Nephron (organoid): ENCODE data around the gene PAPOLG.

Source experiments
- H3K27ac Mint-ChIP-seq, 3 experiments: 2 replicates each; pipeline ENCODE4 v1.8.0; 2020; ENCODE audit warnings: mixed read lengths in 3 of 3, mild to moderate bottlenecking in 2 of 3, moderate library complexity in 1 of 3
- H3K27me3 Mint-ChIP-seq: 2 replicates; pipeline ENCODE4 v1.8.0; 2021; ENCODE audit warnings: low read depth, mild to moderate bottlenecking, moderate library complexity, mixed read lengths
- H3K36me3 Mint-ChIP-seq: 2 replicates; pipeline ENCODE4 v1.8.0; 2020; ENCODE audit warnings: low read depth, mixed read lengths
- H3K4me1 Mint-ChIP-seq: 2 replicates; pipeline ENCODE4 v1.8.0; 2020; ENCODE audit warnings: mixed read lengths
- H3K4me3 Mint-ChIP-seq, 3 experiments: 2 replicates each; pipeline ENCODE4 v1.8.0; 2020; ENCODE audit warnings: mild to moderate bottlenecking in 3 of 3, mixed read lengths in 3 of 3, moderate library complexity in 2 of 3
- H3K9me3 Mint-ChIP-seq: 2 replicates; pipeline ENCODE4 v1.8.0; 2020; ENCODE audit warnings: mixed read lengths
- CTCF ChIP-seq, 3 experiments: fragments of 200-600 bp; sonication (generic); IDR thresholded peaks; one replicate each; pipeline ENCODE4 v1.5.0; 2021; ENCODE audit warnings: antibody characterized with exemption in 3 of 3; ENCODE audit not compliant: unreplicated experiment in 3 of 3

PAPOLG gene

GRCh38 chr2:60756097-60757087 is at the start of gene PAPOLG:
Gene PAPOLG, plus strand, starts transcription at chr2:60756268. Its CDS starts 211 bp downstream, at chr2:60756479.
- H3K36me3 Mint-ChIP-seq = peaks cover 16% of the 10 kb centered on the region
- H3K9me3 Mint-ChIP-seq = no peaks in the 10 kb centered on the region
- peak within 1 kb of the TSS; percentile 97 to 100 (median 98) for H3K4me3 Mint-ChIP-seq
- no peak for TF ChIP-seq CTCF (IDR thresholded peaks at IDR 0.05; ENCODE audit: unreplicated experiment in 3 of 3)
- no peaks in the 10 kb centered on the region for H3K27me3 Mint-ChIP-seq
- peaks cover 23% of the 10 kb centered on the region for H3K4me1 Mint-ChIP-seq
- H3K27ac Mint-ChIP-seq = peak within 1 kb of the TSS; percentile 90 to 99 (median 98)

- Mint-ChIP-seq H3K4me1 (no peaks in the 10 kb centered on the region), H3K9me3 (no peaks in the 10 kb centered on the region), H3K4me3 (no peak overlapping the region), H3K27ac (no peak overlapping the region), H3K27me3 (peaks cover 3% of the 10 kb centered on the region), H3K36me3 (no peaks in the 10 kb centered on the region)
- TF ChIP-seq CTCF (IDR thresholded peaks at IDR 0.05; ENCODE audit: unreplicated experiment in 3 of 3) = peak; percentile 69 to 74 (median 73)
Measured at GRCh38 chr2:60707750-60708371, 48.2 kb upstream of the PAPOLG start.

GRCh38 chr2:60708630-60709320 is 47.3 kb upstream of the PAPOLG start:
- no peaks in the 10 kb centered on the region for H3K9me3 Mint-ChIP-seq
- no peak for TF ChIP-seq CTCF (IDR thresholded peaks at IDR 0.05; ENCODE audit: unreplicated experiment in 3 of 3)
- H3K4me3 Mint-ChIP-seq = no peak overlapping the region
- peaks cover 3% of the 10 kb centered on the region for H3K27me3 Mint-ChIP-seq
- H3K27ac Mint-ChIP-seq = no peak overlapping the region
- H3K36me3 Mint-ChIP-seq = no peaks in the 10 kb centered on the region
- H3K4me1 Mint-ChIP-seq = no peaks in the 10 kb centered on the region

GRCh38 chr2:60710707-60711106 is 45.4 kb upstream of the PAPOLG start:
- no peak overlapping the region for H3K27ac Mint-ChIP-seq
- no peak for TF ChIP-seq CTCF (IDR thresholded peaks at IDR 0.05; ENCODE audit: unreplicated experiment in 3 of 3)
- H3K36me3 Mint-ChIP-seq = no peaks in the 10 kb centered on the region
- H3K9me3 Mint-ChIP-seq = no peaks in the 10 kb centered on the region
- no peak overlapping the region for H3K4me3 Mint-ChIP-seq
- H3K27me3 Mint-ChIP-seq = peaks cover 3% of the 10 kb centered on the region
- H3K4me1 Mint-ChIP-seq = no peaks in the 10 kb centered on the region

GRCh38 chr2:60715561-60715960 is 40.5 kb upstream of the PAPOLG start:
- Mint-ChIP-seq H3K9me3 (no peaks in the 10 kb centered on the region), H3K4me3 (no peak overlapping the region)

More at GRCh38 chr2:60715561-60715960, 40.5 kb upstream of the PAPOLG start:
- Mint-ChIP-seq H3K4me1 (no peaks in the 10 kb centered on the region), H3K27me3 (peaks cover 17% of the 10 kb centered on the region), H3K27ac (no peak overlapping the region), H3K36me3 (no peaks in the 10 kb centered on the region)
- TF ChIP-seq CTCF (IDR thresholded peaks at IDR 0.05; ENCODE audit: unreplicated experiment in 3 of 3) = no peak
